ENCODE results near the gene ZNF385B.

GRCh38 chr2:179724403-179724802 lies 137.0 kb downstream of the ZNF385B start:
- TF ChIP-seq POLR2A (IDR thresholded peaks at IDR 0.05; ENCODE audit: low read depth, low read length) (no peak), POLR2AphosphoS5 (IDR thresholded peaks at IDR 0.05; ENCODE audit: low read depth, low read length) (no peak), TAF1 (IDR thresholded peaks at IDR 0.05; ENCODE audit: borderline replicate concordance, low read depth, low read length) (no peak)
